Measurements from ENCODE around the gene ZCRB1. TPM values are rescaled to one million over a fixed set of nuclear protein-coding genes. Genes with fewer than 3 reads are reported as not detected.

The ZCRB1 gene
- total and polyA plus RNA-seq, 4 donors: 9.8 to 66.3 (median 16.4) TPM

DNA sequence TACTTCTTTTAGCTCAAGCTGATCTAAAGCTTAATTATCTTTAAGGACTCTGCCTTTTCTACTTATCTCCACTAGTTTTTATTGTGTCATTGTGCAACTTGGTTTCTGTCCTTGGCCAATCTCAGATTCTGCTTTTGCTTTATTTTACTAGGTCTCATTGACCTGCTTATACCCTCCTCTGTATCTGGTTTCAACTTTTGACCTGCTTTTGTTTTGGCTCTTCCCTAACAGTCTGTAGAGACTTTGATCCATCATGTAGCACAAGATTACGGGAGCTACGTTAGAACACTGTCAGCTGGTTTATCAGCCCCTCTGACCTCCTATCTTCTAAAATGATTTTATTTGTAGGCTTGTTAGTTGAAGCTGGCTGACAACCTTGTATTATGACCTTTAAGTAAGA is 43.6 kb downstream of the ZCRB1 start:
- H3K9ac ChIP-seq (ENCODE audit: low read depth in 1 of 2, low read length in 2 of 2): no peak overlapping the region
- 15% methylated on average over 2 of the region's 2 CpGs for WGBS
- no peaks in the 10 kb centered on the region for H3K27me3 ChIP-seq (ENCODE audit: control insufficient read depth in 4 of 4, insufficient read depth in 4 of 4, low read length in 3 of 4)
- H3K4me3 ChIP-seq (ENCODE audit: low read depth in 1 of 3, low read length in 3 of 3): no peak overlapping the region
- no peak overlapping the region for H3K27ac ChIP-seq (ENCODE audit: low read depth in 1 of 2, low read length in 2 of 2)
- H3K36me3 ChIP-seq (ENCODE audit: control insufficient read depth in 4 of 4, insufficient read depth in 3 of 4, low read depth in 1 of 4, low read length in 3 of 4): no peaks in the 10 kb centered on the region
- TF ChIP-seq, protein P1, sequence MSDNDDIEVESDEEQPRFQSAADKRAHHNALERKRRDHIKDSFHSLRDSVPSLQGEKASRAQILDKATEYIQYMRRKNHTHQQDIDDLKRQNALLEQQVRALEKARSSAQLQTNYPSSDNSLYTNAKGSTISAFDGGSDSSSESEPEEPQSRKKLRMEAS (IDR thresholded peaks at IDR 0.05): no peak
- TF ChIP-seq REST (IDR thresholded peaks at IDR 0.05) (no peak), EGR1 (IDR thresholded peaks at IDR 0.05; ENCODE audit: low read depth in 2 of 2) (peak in 1 of 2 donors; percentile 23), FOXA2 (IDR thresholded peaks at IDR 0.05) (no peak), ZBTB33 (IDR thresholded peaks at IDR 0.05) (no peak), RAD21 (IDR thresholded peaks at IDR 0.05) (no peak), HNF4A (conservative IDR thresholded peaks at IDR 0.05) (peak; percentile 82), FOXA1 (IDR thresholded peaks at IDR 0.05) (peak; percentile 13), NR2F2 (IDR thresholded peaks at IDR 0.05) (peak; percentile 20), YY1 (IDR thresholded peaks at IDR 0.05) (peak; percentile 34), SP1 (IDR thresholded peaks at IDR 0.05) (peak; percentile 88), HNF4G (IDR thresholded peaks at IDR 0.05) (peak; percentile 74), JUND (IDR thresholded peaks at IDR 0.05) (peak; percentile 29 to 39), CTCF (IDR thresholded peaks at IDR 0.05; ENCODE audit: low read depth, low read length, missing input control) (no peak), GABPA (IDR thresholded peaks at IDR 0.05 in 1 of 2, conservative IDR thresholded peaks at IDR 0.05 in 1 of 2) (no peak), TAF1 (conservative IDR thresholded peaks at IDR 0.05) (no peak), RXRA (IDR thresholded peaks at IDR 0.05) (peak; percentile 93 to 96)
- TF ChIP-seq, protein P2, sequence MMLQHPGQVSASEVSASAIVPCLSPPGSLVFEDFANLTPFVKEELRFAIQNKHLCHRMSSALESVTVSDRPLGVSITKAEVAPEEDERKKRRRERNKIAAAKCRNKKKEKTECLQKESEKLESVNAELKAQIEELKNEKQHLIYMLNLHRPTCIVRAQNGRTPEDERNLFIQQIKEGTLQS (IDR thresholded peaks at IDR 0.05): no peak
- H3K4me1 ChIP-seq (ENCODE audit: control insufficient read depth in 4 of 4, insufficient read depth in 4 of 4, low read length in 3 of 4): peaks cover 0 to 17% (median 12%) of the 10 kb centered on the region in 4 donors
- no peak for DNase-seq (ENCODE audit: low spot score)
- H3K9me3 ChIP-seq (ENCODE audit: control insufficient read depth in 4 of 4, low read length in 3 of 4): no peaks in the 10 kb centered on the region
